ENCODE measurements around the gene DNPH1.

Gene DNPH1

GRCh38 chr6:43180058-43180457 is 49.2 kb downstream of the DNPH1 start:
- DNase-seq = no peak

GRCh38 chr6:43178951-43179830 is 50.1 kb downstream of the DNPH1 start:
- DNase-seq = no peak

GRCh38 chr6:43178150-43178549 is 51.1 kb downstream of the DNPH1 start:
- no peak for DNase-seq

DNA sequence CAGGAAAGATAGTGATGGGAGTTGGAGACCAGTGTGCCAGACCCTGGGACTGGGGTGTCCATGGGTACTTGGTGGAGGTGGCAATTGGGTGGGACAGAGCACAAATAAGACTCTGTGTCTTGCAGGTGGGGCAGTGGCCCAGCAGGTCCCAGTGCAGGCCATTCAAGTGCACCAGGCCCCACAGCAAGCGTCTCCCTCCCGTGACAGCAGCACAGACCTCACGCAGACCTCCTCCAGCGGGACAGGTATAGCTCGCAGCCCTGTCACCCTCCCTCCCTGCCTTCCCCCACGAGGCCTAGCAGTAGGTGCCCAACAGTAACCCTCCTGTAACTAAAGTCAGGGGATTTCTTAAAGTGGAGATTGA is 52.9 kb downstream of the DNPH1 start:
- no peak for DNase-seq

GRCh38 chr6:43175676-43176422 is 53.4 kb downstream of the DNPH1 start:
- no peak for DNase-seq
